SKM-1 treated with dmso at 0.1 percent for 144 hours (cell line): ENCODE results near the gene HSPB2.

ENCODE experiments used
- DNase-seq: peaks from one replicate; lab custom pipeline; 2025; ENCODE audit not compliant: unreplicated experiment; lab: John Stamatoyannopoulos, UW

Gene HSPB2

DNA sequence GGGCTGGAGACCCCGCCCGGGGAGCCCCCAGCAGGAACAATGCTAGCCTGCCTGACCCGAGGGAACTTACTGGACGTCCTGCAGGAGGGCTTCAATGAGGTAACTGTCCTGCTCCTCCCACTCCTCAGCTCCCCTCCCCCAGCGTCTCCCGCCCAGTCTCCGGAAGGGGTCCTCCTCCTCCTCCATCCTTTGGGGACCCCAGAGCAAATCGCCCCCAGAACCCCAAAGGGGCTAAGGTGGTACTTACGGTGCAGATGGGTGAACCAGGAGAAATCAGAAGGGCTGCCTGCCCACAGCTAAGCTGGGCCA is 24.9 kb downstream of the HSPB2 start:
- DNase-seq, result no peak

DNA sequence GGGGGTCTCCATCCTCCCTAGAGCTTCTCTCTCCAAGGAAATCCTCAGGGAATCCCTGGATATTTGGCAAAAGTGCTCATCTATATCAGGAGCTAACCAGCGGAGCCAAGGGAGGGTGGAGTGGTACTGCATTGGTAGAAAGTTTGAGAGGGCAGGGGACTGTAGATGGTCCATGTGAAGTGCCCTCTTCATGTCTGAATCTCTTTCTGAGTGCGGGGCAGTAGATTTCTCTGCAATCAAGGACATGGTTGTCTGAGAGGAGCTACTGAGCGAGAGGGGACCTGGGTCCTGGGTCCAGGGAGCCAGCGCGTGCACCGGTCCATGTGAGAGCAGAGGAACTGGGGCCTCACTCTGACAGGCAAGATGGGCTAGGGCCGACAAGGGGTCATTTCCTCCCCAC is 25.3 kb downstream of the HSPB2 start:
- DNase-seq, result no peak

- peak; percentile 91 for DNase-seq
These were observed 26.2 kb downstream of the HSPB2 start for GRCh38 chr11:111938687-111939160.

DNA sequence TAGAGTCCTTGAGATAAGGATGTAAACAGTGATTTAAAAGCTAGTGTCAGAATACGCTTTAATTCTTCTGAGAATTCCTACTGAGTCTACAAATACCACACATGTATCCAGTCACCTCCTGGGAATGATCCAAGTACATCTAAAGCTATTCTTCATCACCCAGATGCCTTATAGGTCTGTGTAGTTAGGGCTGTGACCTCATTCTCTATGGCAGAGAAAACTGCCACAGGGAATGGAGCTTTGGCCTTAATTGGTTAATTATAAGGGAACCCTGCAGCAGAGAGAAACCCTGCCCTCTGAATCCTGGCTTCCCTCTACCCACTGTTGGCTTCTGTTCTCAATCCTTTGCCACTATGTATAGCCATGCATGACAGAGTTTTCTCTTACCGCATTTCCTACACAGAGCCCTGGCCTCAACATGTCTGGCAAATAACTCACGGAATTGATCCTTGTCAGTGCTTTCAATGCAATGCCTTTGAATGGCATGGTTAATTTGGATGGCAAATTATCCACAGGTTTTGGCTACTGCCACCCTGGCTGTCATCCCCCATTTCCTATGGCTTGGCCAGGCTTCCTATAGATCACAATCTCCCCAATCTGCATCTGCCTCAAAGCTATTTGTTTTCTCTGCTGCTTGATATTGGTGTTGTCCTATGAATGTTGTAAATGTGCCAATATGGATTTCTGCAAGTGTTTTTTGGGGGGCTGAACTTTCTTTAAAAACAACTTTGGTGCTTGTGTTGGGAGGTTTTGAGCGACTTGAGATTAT is 27.5 kb downstream of the HSPB2 start:
- DNase-seq, result no peak

DNA sequence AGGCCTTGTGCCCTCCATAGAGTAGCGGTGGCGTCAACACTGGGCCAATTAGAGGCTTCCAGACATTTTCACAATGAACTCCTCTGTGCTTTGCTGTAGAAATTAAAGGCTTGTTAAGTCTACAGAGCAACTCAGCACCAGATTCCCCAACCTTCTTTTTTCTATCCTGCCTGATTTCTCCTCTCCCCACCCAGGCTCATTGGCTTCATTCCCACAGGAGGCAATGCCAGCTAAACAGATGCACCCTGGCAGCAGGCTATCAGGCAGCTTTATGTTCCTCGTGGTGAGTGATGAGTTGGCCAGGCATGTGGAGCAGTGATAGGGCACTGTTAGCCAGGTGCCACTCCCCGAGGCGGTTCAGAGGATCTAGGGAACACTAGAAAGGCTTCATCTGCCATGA is 29.4 kb downstream of the HSPB2 start:
- no peak for DNase-seq

GRCh38 chr11:111942829-111943228 is 30.3 kb downstream of the HSPB2 start:
- no peak for DNase-seq

- DNase-seq, result no peak
These were observed 31.6 kb downstream of the HSPB2 start for GRCh38 chr11:111944139-111944538.

- no peak for DNase-seq
These were observed 32.1 kb downstream of the HSPB2 start for GRCh38 chr11:111944651-111945051.

GRCh38 chr11:111945198-111945597 is 32.7 kb downstream of the HSPB2 start:
- no peak for DNase-seq

DNA sequence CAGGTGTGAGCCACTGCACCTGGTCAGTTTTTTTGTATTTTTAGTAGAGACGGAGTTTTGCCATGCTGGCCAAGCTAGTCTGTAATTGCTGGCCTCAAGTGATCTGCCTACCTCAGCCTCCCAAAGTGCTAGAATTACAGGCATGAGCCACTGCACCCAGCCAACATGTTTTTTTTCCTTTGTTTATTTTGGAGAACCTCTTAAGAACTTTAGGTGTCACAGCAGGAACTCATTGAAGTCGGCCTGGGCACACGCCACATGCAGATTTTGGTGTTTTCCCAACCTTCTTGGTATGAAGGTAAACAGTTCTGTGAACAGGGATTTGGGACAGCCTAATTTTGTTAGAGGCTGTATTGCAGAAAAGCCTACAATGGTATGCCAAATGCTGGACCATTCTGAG is 34.0 kb downstream of the HSPB2 start:
- no peak for DNase-seq

- DNase-seq, result no peak
These were observed 34.6 kb downstream of the HSPB2 start for GRCh38 chr11:111947143-111947542.

- DNase-seq, result no peak
These were observed 37.2 kb downstream of the HSPB2 start for GRCh38 chr11:111949519-111950426.

DNA sequence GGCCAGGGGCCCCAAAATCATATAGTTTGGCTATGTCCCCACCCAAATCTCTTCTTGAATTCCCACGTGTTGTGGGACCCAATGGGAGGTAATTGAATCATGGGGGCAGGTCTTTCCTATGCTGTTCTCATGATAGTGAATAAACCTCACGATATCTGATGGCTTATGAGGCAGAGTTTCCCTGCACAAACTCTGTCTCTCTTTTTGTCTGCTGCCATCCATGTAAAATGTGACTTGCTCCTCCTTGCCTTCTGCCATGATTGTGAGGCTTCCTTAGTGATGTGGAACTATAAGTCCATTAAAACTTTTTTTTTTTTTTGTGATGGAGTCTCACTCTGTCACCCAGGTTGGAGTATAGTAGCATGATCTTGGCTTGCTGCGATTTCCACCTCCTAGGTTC is 39.0 kb downstream of the HSPB2 start:
- no peak for DNase-seq

DNA sequence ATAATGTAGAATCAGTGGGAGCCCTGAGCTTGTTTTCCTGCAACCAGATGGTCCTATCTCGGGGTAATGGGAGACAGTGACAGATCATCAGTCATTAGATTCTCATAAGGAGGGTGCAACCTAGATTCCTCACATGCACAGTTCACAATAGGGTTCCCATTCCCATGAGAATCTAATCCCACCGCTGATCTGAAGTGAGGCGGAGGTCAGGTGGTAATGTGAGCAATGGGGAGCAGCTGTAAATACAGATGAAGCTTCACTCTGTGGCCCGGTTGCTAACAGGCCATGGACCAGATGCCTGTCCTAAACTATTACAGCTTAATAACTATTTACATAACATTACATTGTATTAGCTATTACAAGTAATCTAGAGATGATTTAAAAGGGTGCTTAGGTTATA is 41.6 kb downstream of the HSPB2 start:
- DNase-seq, result no peak

DNA sequence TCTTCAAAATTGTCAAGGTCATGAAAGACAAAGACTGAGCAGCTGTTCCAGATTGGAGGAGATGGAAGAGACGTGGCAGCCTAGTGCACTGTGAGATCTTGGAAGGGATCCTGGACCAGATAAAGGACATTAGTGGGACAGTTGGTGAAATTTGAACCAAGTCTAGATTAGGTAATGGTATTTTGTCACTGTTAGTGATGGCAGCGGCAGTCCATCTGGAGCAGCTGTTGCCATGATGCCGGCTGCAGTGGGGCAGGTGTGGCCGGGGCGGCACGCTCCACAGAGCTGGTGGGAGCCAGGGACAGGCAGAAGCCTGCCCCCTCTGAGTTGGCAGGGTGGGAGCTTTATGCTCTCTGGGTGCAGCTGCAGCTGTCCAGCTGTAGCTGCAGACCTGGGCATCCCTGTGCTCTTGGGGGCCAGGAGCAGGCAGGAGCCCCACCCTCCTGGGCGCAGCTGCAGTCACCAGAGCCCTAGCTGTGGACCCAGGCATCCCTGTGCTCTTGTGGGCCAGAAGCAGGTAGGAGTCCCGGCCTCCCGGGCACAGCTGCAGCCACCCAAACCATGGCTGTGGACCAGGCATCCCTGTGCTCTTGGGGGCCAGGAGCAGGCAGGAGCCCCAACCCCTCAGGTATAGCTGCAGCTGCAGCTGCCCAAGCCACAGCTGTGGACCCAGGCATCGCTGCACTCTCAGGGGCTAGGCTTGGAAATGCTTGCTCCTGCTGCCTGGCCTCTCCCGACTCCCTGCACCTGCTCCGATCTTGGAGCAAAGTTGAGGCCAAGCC is 45.3 kb downstream of the HSPB2 start:
- DNase-seq, result no peak

DNA sequence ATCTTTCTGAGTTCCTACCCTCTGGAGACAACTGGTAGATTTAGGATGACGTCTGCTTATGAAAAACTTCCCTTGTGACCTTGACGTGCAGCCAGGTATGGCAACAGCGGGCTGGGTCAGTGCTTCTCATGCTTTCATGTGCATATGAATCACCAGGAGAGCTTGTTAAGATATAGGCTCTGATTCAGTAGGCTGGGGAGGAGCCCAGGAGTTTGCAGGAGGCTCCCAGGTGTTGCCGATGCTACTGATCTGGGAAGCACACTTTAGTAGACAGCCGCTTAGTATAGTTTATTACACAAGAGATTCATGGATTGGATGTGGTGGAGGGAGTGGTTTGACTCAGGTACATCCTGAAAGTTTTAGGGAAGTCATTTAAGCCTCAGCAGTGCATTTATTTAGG is 48.4 kb downstream of the HSPB2 start:
- DNase-seq, result no peak

GRCh38 chr11:111961389-111962300 is 49.1 kb downstream of the HSPB2 start:
- DNase-seq, result no peak
